BE2C (cell line): ENCODE results near the gene NFATC1.

ENCODE experiments used
- DNase-seq: peaks from one replicate; pipeline ENCODE4 v3.0.0-alpha.2; 2020
- H3K27me3 ChIP-seq: fragments of 250-450 bp; sonication (Bioruptor Pico); 2 replicates; pipeline ENCODE4 v1.5.1; 2020; ENCODE audit warnings: mild to moderate bottlenecking
- H3K36me3 ChIP-seq: fragments of 250-450 bp; sonication (Bioruptor Pico); 2 replicates; pipeline ENCODE4 v1.5.1; 2020; ENCODE audit warnings: mild to moderate bottlenecking
- H3K4me1 ChIP-seq: fragments of 250-450 bp; sonication (Bioruptor Pico); 2 replicates; pipeline ENCODE4 v1.5.1; 2020
- H3K4me3 ChIP-seq: 2 replicates; pipeline ENCODE4 v1.5.1; 2011; ENCODE audit warnings: low read depth, low read length
- H3K9me3 ChIP-seq: fragments of 250-450 bp; sonication (Bioruptor Pico); 2 replicates; pipeline ENCODE4 v1.5.1; 2020
- TF ChIP-seq, protein P1 (sequence below): IDR thresholded peaks from 2 replicates; pipeline ENCODE4 v1.5.1; 2012; ENCODE audit warnings: mild to moderate bottlenecking, low read depth, low read length

The NFATC1 gene

GRCh38 chr18:79548621-79548985 lies 152.9 kb downstream of the NFATC1 start:
- H3K9me3 ChIP-seq: no peaks in the 10 kb centered on the region
- H3K4me3 ChIP-seq: no peak overlapping the region
- H3K27me3 ChIP-seq: no peaks in the 10 kb centered on the region
- no peaks in the 10 kb centered on the region for H3K4me1 ChIP-seq
- H3K36me3 ChIP-seq: no peaks in the 10 kb centered on the region
- no peak for DNase-seq
- TF ChIP-seq, protein P1, sequence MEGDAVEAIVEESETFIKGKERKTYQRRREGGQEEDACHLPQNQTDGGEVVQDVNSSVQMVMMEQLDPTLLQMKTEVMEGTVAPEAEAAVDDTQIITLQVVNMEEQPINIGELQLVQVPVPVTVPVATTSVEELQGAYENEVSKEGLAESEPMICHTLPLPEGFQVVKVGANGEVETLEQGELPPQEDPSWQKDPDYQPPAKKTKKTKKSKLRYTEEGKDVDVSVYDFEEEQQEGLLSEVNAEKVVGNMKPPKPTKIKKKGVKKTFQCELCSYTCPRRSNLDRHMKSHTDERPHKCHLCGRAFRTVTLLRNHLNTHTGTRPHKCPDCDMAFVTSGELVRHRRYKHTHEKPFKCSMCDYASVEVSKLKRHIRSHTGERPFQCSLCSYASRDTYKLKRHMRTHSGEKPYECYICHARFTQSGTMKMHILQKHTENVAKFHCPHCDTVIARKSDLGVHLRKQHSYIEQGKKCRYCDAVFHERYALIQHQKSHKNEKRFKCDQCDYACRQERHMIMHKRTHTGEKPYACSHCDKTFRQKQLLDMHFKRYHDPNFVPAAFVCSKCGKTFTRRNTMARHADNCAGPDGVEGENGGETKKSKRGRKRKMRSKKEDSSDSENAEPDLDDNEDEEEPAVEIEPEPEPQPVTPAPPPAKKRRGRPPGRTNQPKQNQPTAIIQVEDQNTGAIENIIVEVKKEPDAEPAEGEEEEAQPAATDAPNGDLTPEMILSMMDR: no peak

GRCh38 chr18:79548986-79549637 lies 153.4 kb downstream of the NFATC1 start:
- Histone ChIP-seq H3K4me3 (no peak overlapping the region), H3K9me3 (no peaks in the 10 kb centered on the region), H3K4me1 (no peaks in the 10 kb centered on the region), H3K36me3 (no peaks in the 10 kb centered on the region), H3K27me3 (no peaks in the 10 kb centered on the region)
- no peak for DNase-seq
- TF ChIP-seq, protein P1: no peak

DNA sequence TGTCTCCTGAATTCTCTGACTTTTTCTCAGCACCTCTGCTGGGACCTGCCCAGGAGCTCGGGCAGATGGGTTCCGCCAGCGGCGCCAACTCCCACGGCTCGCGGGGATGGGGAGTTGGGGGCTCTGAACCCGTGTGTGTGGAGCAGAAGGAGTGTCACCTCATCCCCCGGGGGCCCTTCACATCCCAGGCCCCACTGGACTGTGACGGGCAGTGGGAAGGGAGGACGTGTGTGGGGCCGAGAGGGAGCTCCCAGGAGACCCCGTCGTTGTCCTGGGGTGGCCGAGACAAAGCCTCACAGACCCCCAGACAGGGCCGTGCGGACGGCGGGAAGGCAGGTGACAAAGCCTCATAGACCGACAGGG lies 153.9 kb downstream of the NFATC1 start:
- Histone ChIP-seq H3K9me3 (no peaks in the 10 kb centered on the region), H3K4me1 (no peaks in the 10 kb centered on the region), H3K4me3 (no peak overlapping the region), H3K27me3 (no peaks in the 10 kb centered on the region), H3K36me3 (no peaks in the 10 kb centered on the region)
- TF ChIP-seq, protein P1: no peak
- DNase-seq: no peak

DNA sequence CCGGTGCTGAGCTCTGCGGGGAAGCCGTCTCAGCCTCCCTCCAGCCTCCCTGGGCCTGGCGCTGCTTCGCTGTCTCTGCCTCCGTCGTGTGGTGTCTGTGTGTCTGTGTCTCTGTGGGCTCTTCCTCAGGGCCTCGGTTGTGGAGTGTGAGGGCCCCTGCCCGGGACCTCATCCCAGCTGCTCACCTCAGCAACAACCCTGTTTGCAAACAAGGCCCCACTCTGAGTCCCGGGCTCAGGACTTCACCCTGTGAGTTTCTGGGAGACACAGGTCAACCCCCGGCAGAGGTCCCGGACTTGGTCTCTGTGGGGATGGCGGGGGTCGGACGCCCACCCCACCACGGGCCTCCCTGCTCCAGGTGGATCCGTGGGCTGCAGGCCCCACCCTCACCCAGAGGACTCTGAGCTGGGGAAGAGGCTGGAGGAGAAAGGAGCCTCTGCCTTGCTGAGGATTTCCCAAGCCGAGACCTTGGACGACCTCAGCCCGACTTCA lies 156.5 kb downstream of the NFATC1 start:
- H3K9me3 ChIP-seq: no peaks in the 10 kb centered on the region
- DNase-seq: no peak
- H3K27me3 ChIP-seq: no peaks in the 10 kb centered on the region
- TF ChIP-seq, protein P1: no peak
- no peaks in the 10 kb centered on the region for H3K4me1 ChIP-seq
- no peak overlapping the region for H3K4me3 ChIP-seq
- no peaks in the 10 kb centered on the region for H3K36me3 ChIP-seq

- no peak for DNase-seq
- Histone ChIP-seq H3K27me3 (no peaks in the 10 kb centered on the region), H3K36me3 (no peaks in the 10 kb centered on the region), H3K4me1 (no peaks in the 10 kb centered on the region), H3K9me3 (no peaks in the 10 kb centered on the region), H3K4me3 (no peak overlapping the region)
- TF ChIP-seq, protein P1: no peak
These were observed 157.0 kb downstream of the NFATC1 start for GRCh38 chr18:79552696-79553095.

DNA sequence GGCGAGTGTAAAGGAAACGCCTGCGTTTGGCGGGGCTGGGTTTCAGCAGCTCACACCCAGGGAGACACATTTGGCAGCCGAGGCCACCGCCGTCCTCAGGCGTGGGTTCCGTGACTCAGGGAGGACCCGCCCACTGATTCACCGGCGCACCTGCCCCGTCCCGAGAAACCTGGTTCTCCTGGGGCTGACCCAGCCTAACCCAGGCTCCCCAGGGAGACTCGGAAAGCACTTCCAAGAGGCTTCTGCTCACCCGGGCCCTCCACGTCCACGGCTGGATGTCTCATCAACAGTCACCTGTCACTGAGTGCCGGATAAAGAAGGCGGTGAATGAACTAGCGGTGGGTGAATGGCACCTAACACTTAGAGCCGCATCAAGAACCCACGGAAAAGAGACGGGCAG lies 157.4 kb downstream of the NFATC1 start:
- Histone ChIP-seq H3K4me1 (no peaks in the 10 kb centered on the region), H3K36me3 (no peaks in the 10 kb centered on the region), H3K27me3 (no peaks in the 10 kb centered on the region), H3K4me3 (no peak overlapping the region), H3K9me3 (no peaks in the 10 kb centered on the region)
- TF ChIP-seq, protein P1: no peak
- DNase-seq: no peak
